Suppressor macrophage treated with lipopolysaccharide for 1 hour (primary cell): ENCODE measurements around the gene ADCY10.
"Not testable (repeated sequence)": the region's sequence is repeated elsewhere in the genome, so short reads cannot be mapped to it uniquely, and the experiment has no call there.

ENCODE experiments used
- DNase-seq, 3 donors: peaks; one replicate each; pipeline ENCODE4 v3.0.0-alpha.2; 2020 to 2022

The ADCY10 gene

DNA sequence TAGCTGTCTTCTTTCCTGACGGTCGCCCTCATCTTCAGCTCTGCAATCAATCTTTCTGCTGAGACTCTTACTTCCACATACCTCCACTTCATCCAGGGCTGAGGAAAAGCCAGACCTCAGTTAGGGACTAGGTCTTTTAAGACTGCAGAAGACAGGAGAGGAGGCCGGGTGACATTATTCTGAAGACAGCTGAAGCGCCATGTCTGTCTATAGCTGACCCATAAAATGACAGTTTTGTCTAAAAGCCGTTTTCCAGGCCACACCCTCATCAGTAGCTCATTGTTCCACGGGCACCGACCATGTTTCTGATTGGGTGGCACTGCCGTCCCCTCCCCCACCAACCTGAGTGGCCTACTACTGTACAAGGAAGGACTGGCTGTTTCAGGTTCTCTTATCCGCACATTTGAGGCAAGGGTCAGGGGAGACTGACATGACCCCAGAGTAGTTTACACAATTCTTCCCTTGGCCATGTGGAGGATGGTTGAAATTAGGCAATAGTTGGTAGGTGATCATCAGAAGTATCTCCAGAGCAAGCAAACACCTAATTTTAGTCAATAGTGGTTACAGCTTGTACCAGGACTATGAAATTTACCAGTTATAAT is at the start of gene ADCY10:
Gene ADCY10 (minus strand): TSS at position 240 of the 602 bp plus-strand sequence. CDS start 8,994 bp downstream, outside the sequence.
- no peak for DNase-seq

DNA sequence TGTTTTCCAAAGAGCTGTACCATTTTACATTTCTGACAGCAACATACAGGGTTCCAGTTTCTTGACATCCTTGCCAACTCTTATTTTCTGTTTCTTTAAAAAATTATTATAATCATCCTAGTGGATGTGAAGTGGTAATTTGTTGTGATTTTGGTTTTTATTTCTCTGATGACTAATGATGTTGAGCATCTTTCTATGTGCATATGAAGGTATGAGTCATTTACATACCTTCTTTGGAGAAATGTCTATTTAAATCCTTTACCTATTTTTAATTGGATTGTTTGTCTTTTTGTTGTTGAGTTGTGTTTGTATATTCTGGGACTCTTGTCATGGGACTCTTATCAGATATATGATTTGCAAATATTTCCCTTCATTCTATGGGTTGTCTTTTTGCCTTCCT is 43.8 kb upstream of the ADCY10 start:
- no peak for DNase-seq

GRCh38 chr1:167955915-167956314 is 42.0 kb upstream of the ADCY10 start:
- no peak for DNase-seq

- DNase-seq: peak in 2 of 3 donors; percentile 34 to 43
Measured at GRCh38 chr1:167950569-167950968, 36.6 kb upstream of the ADCY10 start.

DNA sequence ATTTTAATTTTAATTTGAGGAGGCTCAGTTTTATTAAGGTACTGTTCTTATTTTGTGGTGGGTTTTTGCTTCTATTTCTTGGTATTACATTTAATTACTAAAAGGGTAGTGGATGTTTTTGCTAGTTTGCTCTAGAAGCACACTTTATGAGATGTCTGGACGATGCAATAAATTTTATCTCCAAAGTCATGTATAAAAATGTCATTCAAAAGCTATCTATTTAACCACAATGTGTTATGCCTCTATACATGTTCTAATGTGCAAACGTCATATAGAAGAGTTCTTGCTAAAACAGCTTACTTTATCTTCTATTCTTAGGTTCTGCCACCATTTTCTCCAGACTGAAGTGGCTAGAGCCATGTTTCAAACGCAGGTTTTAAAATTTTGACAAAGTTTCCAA is 35.9 kb upstream of the ADCY10 start:
- no peak for DNase-seq

- DNase-seq: no peak
Measured at GRCh38 chr1:167947733-167948132, 33.8 kb upstream of the ADCY10 start.

- DNase-seq: no peak
Measured at GRCh38 chr1:167943541-167943940, 29.6 kb upstream of the ADCY10 start.

- DNase-seq: no peak
Measured at GRCh38 chr1:167940264-167940663, 26.3 kb upstream of the ADCY10 start.

- DNase-seq: no peak
Measured at GRCh38 chr1:167938080-167938636, 24.2 kb upstream of the ADCY10 start.

GRCh38 chr1:167937709-167938010 is 23.7 kb upstream of the ADCY10 start:
- no peak for DNase-seq

GRCh38 chr1:167936930-167937708 is 23.2 kb upstream of the ADCY10 start, which contains the start of gene MPC2:
Gene MPC2, minus strand, starts transcription at chr1:167937072. Its CDS starts 1,231 bp downstream, at chr1:167935841.
- DNase-seq: peak; percentile 67 to 82 (median 68)

GRCh38 chr1:167936068-167936929 is 22.4 kb upstream of the ADCY10 start, which contains the start of gene DCAF6:
Gene DCAF6, plus strand, starts transcription at chr1:167936683. Its CDS starts 229 bp downstream, at chr1:167936912.
- peak; percentile 98 to 99 (median 98) for DNase-seq

- peak; percentile 46 to 57 (median 49) for DNase-seq
Measured at GRCh38 chr1:167935216-167936067, 21.5 kb upstream of the ADCY10 start.

GRCh38 chr1:167934426-167935215 is 20.7 kb upstream of the ADCY10 start:
- no peak for DNase-seq

GRCh38 chr1:167933788-167934187 is 19.9 kb upstream of the ADCY10 start:
- DNase-seq: no peak

GRCh38 chr1:167929725-167930124 is 15.8 kb upstream of the ADCY10 start:
- DNase-seq: no peak

- DNase-seq: not testable (repeated sequence)
Measured at GRCh38 chr1:167928919-167929318, 15.0 kb upstream of the ADCY10 start.

DNA sequence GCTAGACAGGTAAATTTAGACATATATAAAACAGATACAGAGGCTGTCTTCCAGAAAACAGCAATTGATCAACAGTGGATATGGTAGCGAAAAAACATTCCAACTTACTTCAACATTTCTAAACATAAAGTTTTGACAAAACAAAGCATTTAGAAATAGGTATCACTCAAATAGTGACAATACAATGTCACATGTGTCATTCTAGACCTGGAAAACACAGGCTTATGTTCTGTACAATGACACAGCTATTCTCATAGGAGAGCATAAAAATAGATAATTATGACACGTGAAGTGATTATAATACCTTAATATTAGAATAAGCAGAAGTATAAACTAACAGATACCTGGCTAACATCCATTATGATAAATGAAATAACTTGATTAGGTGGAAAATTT is 14.5 kb upstream of the ADCY10 start:
- no peak for DNase-seq

GRCh38 chr1:167927046-167927754 is 13.3 kb upstream of the ADCY10 start:
- DNase-seq: no peak

GRCh38 chr1:167926486-167926997 is 12.6 kb upstream of the ADCY10 start:
- no peak for DNase-seq
